Stimulated activated CD4-positive, alpha-beta T cell treated with anti-CD3 and anti-CD28 coated beads, TNF-alpha, amount 100 ng/mL, for 1 hour (primary cell): ENCODE results near the gene ZCCHC8.
A peak's percentile ranks its signal among the peaks of the same experiment; 100 is the strongest.

ENCODE experiments used
- DNase-seq, 3 donors: peaks; one replicate each; pipeline ENCODE4 v3.0.0-alpha.2; 2020; ENCODE audit warnings: low read depth in 3 of 3, low spot score in 1 of 3

The ZCCHC8 gene

DNA sequence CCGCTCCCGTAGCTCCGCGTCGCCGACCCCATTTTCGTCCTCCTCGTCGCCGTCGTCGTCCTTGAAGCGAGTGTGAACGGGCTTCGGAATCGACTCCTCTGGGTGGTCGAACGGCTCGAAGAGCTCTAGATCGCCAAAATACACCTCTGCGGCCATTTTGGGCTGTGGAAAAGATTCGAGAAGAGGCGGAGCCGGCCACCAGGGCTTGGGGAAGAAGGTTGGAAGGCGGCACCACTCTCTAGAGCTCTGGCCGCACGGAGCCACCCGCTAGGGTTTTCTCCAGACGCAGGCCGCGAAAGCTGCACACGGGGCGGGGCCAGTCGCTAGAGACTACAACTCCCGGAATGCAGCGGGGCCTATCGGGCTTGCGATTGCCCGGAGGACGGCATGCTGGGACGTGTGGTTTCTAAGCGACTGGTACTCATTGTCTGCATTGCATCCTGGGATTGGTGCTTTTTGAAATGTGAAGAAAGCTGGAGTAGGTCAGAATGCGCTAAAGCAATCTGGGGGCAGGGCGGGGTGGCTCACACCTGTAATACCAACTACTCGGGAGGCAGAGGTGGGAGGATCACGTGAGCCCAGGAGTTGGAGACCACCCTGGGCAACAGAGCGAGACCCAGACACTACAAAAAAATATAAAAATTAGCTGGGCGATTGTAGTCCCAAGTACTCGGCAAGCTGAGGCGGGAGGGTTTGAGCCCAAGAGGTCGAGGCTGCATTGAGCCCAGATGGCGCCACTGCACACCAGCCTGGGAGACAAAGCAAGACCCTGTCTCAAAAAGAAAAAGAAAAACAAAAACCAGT is at the start of gene ZCCHC8:
ZCCHC8 (minus strand) TSS at position 248 of the 804 bp plus-strand sequence; CDS start at position 156, 92 bp downstream.
- DNase-seq, result peak; percentile 89 to 92 (median 91)

DNA sequence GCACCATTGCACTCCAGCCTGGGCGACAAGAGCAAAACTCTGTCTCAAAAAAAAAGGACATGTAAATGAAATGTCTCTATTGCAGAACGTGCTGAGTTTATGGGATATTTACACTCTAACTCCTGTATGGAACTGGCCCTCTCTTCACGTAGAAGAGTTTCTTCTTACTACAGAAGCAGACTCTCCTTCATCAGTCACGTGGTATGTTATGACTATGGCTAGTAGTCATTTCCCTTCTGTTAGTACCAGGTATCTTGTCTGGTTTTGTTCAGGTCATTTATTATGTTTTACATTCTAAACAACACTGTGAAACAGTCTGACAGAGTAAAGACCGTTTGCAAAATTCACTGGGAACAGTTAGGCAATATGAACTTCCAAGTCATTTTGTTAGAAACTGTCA is 46.6 kb upstream of the ZCCHC8 start:
- DNase-seq, result no peak

DNA sequence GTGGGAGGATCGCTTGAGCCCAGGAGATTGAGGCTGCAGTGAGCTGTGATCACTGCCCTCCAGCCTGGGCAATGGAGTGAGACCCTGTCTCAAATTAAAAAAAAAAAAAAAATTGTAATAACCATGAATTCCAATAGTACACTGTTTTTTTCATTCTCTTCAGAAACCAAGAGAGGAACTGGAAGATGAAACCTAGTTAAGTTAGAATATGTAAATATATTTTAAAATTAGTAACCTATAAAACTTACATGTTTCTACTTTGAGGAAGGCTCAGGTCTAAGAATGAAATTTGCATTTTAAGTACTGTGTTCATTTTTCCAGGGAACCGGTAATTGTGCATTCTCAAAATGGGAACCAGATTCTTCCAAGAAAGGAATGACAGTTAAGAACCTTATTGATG is 45.1 kb upstream of the ZCCHC8 start:
- no peak for DNase-seq

DNA sequence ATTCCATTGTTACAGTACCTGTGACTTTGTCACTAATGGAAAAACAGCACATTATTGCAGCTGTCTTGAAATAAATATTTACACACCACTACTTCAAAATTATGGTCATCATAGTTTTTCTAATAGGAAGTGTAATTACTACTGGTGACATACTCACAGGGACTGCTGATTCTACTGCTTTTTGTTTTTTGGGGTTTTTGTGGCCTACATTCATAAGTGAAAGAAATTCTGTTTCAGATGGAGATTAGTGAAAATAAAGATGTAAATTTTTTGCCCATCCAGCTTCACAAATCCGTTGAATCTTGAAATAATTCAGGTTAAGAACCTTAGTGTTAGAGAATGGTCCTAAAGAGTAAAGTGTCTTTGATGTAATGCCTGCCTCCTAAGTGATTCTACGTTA is 43.8 kb upstream of the ZCCHC8 start:
- DNase-seq, result no peak

DNA sequence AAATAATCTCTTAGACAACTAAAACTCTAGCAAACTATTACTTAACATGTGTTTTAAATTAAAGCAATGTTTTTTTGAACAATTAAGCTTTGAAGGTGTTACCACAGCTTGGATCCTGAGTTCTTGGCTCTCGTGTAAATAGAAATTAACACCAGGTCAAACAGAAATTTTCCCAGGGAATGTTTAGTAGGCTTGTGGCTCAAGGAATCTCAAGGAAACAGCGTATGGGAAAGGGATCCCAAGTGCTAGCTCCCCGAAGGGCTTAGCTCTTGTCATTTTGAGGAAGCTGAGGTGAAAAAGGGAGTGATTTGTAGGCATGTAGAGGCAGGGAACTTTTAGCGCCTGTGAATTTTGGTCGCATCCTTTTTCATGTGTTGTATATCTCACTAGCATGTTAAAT is 37.8 kb upstream of the ZCCHC8 start:
- DNase-seq, result no peak

DNA sequence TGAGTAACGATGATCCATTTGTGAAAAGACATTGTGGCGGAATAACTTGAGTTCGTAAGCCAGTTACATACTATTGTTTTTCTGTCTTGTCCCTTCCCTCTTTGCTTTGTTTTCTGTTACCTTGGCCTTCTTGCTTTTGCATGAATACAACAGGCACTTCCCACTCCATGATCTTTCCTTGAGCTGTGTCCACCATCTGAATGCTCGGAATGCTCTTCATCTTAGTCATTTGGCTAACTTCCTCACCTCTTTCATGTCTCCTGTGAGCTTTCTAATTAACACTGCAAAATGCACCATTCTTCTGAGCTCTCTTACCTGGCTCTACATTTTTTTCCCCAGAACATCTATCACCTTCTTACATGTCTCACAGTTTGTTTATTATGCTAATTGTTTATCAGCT is 36.3 kb upstream of the ZCCHC8 start:
- DNase-seq, result no peak

DNA sequence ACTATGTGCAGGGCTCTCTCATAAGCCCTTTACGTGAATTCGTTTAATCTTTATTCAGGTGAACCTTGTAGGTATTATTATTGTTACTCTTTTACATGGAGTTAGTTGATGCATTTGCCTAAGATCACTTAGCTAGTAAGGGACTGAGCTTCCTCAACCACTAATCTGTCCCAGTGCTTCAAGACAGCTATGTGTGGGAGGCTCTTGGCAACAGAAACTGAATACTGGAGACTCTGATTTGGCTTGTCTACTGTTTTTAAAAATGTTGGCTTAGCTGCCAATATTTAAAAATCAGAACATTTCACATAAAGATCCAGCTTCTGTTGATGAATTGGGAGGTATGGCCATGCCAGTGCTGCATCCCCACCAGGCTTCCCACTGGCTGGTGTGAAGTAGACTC is 33.1 kb upstream of the ZCCHC8 start:
- no peak for DNase-seq

DNA sequence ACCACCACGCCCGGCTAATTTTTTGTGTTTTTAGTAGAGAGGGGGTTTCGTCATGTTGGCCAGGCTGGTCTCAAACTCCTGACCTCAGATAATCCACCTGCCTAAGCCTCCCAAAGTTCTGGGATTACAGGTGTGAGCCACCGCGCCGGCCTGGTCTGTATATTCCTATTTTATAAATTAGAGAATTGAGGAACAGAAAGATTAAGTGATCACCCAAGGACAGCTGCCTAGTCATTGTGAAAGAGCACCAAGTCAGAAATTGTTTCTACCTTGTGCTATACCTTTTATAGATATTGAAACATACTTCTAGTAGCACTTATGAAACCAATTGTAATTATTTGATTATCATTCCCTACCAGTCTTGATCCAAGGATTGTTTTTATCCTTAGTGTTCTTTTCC is 28.3 kb upstream of the ZCCHC8 start:
- DNase-seq, result no peak

DNA sequence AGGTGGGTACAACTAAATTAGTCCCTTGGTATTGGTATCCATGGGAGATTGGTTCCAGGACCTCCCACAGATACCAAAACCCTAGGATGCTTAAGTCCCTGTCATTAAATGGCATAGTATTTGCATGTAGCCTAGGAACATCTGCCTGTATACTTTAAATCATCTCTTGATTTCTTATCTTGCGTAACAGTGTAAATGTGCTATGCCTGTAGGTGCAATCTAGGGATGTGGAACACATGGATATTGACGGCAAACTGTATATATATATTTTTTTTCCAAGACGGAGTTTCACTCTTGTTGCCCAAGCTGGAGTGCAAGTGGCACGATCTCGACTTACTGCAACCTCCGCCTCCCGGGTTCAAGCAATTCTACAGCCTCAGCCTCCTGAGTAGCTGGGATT is 27.9 kb upstream of the ZCCHC8 start:
- DNase-seq, result no peak

DNA sequence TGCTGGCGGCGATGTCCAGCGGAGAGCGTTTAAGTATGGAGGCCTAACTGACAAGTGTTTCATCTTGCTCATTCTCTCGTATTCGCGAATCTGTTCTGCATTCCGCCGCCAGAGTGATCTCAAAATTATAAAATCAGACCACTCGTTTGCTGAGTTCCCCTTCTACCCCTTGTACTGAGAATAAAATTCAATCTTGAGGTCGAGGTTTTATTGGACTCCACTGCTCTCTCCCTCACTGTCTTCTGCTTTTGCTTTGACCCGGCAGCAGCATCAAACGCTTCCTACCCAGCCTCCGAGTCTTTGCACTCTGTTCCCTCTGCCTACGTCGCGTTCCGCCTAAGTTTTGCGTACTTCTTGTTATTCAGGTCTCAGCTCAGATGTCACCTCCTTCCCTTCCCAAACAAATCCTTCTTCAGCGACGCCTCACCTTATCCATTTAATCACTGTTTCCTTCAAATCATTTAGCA is 26.8 kb upstream of the ZCCHC8 start:
- no peak for DNase-seq

DNA sequence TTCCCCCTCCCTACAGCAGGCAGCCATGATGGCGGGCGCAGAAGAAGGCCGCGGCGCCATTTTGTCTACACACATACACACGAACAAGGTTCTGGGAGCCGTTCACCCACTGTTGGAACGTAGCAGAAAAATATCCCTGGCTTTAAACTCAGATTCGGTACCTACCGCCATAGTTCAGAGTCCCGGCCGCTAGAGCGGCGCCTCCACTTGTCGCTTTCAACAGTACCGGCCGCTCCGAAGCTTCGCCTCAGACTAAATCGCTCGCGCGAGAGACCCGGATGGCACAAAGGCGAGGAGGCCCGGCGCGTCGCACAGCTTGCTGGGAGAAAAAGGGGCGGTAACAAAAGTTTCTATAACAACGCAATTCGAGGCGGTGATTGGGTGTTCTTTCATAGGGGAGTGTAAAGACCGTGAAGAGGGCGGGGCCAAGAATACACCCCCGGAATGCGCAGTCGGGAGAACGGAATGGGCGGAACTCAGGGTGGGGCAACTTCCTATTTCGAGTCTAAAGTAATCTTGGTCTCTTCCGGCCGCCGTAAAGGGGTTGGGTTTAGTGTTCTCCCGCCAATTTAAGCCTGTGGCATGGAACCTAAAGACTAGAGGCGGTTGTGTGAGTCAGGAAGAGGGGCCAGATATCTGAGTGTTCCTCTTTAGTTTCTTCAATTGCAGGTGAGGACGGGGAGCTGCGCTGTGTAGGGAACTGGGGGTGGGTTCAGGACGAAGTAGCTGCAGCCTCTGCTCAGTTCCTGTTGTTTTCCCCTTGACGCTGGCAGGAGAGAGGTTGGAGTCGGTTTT is 26.1 kb upstream of the ZCCHC8 start, which contains the start of the genes KNTC1 and RSRC2:
KNTC1 (plus strand) TSS at position 567 of the 795 bp plus-strand sequence. CDS start 2,815 bp downstream, outside the sequence.
RSRC2 (minus strand) TSS at position 254 of the 795 bp plus-strand sequence; CDS start at position 171, 83 bp downstream.
- peak; percentile 82 to 97 (median 96) for DNase-seq

DNA sequence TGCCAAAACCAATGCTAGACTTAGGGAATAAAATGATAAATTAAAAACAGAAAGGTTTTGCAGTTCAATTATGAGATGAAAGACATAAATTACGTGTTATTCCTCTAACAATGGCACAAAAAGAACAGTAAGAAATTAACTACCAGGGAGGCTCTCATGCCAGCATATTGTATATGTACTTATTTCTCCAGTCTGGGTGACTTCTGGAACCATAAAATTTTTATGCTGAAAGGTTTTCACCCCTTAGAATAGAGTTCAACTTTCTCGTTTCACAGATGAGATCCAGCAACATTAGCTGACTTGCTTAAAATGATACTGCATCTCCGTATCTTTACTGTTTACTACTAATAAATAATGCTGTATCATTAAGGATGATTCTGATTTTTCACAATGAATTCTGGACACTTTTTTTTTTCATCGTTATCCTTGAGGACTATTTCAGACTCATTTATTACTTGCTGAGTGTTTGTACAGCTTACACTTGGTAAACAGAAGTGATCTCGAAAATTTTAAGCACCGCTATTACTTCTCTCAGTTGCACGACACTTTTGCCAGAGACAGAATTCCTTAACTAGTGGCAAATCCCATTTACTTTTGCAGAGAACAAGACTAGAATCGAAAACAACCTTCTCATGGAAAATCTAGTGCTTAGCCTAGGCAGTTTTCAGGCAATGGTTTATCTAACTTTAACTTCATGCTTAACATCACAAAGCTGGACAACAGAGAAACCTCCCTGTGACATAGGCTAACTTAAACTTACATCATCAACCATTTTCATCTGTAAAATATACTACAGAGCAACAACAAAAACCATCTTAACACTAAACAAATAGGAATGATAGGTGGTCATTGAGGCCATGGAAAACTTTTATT is 23.4 kb upstream of the ZCCHC8 start:
- DNase-seq, result no peak

DNA sequence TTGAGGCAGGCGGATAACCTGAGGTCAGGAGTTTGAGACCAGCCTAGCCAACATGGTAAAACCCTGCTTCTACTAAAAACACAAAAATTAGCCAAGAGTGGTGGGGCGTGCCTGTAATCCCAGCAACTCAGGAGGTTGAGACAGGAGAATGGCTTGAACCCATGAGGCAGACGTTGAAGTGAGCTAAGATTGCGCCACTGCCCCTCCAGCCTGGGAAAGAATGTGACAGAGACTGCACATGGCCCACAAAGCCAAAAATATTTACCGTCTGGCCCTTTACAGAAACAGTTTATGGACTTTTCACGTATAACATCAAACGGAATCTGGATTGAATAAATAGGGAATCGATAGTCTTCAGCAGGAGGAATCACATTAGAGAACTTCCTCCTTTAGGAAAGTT is 22.5 kb upstream of the ZCCHC8 start:
- DNase-seq, result no peak

DNA sequence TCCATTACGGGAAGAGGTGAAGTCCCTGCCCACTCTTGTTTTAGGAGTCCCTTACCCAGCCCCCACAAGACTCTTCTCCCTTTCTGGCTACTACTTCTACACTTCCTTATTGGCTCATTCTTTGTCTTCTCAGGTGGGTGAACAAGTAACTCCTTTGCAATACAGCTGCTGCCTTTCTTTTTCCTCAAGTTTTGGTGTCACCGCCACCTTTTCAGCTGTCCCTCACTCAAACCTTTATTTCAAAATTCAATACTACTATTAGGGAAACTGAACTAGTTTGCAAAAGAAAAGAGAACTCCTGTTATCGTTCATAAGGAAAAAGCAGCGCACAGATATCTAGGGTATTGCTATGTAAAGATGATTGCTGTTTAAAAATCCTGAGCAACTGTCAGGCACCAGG is 19.9 kb upstream of the ZCCHC8 start:
- no peak for DNase-seq

DNA sequence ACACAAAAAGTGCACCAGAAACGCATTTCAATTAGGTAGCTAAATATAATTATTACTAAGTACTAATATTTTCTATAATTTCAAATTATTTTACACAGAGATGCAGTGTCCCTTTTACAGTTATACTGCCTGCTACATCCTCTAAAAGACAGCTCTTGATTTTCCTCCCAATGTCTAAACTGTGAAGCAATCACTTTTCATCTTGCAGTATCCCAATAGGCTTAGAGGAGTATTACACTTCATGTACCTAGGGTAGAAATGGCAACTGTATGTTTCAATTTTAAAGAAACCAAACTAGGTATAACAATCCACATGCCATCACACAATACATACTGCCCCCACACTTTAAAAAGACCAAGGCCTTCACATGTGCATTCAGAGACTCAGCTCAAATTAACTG is 18.7 kb upstream of the ZCCHC8 start:
- no peak for DNase-seq

DNA sequence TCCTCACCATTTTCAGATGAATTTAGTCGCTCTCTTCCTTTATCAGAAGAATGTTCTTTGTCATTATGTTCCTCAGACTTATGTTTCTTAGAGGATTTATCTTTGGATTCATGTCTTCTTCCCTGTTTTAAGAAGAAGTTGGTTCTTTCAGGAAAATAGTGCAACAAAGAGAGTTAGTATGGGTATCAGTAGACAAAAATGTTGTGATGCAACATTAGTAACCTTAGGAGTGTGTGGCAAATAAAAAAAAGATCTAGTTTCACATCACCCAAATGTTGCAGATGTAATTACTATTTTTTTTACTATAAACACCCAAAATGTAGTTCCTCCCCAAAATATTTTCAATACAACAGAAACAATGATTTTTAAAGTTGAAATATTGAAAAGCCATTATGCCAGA is 18.2 kb upstream of the ZCCHC8 start:
- DNase-seq, result no peak

DNA sequence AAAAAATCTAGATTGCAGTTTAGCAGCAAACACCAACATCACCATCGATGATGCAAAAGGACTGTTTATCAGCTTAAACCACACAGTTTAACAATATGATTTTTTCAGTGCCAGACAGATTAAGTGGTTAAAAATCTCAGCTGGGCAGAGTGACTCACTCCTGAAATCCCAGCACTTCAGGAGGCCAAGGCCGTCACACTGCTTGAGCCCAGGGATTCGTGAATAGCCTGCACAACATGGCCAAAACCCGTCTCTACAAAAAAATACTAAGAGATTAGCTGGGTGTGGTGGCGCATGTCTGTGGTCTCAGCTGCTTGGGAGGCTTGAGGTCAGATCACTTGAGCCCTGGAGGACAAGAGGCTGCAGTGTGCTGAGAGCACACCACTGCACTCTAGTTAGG is 17.1 kb upstream of the ZCCHC8 start:
- DNase-seq, result no peak

DNA sequence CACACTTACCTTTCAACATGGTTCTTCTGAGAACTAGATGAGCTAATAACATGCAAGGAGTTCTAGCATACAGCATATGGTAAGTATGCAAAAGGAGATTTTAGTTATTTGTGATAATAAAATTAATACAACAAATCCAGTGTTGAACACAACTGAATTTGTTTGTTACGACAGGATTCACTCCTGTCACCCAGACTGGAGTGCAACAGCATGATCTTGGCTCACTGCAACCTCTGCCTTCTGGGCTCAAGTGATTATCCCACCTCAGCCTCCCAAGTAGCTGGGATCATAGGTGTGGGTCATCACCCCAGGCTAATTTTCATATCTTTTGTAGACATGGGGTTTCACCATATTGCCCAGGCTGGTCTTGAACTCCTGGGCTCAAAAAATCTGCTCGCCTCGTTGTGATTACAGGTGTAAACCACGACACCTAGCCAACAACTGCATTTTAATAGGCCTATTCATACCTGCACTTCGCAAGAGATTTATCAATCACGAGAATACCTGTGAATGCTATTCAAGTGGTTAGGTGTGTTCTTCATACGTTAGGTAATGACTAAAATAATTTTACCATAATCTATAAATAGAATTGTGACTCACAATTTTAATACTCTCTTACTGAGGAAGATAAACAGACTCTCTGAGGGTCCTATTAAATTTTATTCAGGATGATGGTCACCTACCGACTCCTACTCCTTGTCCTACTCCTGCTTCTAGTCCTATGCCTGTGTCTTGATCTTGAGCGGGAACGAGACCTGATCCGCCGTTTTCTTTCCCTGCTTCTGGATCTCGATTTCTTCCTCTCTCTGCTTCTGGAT is 16.0 kb upstream of the ZCCHC8 start:
- DNase-seq, result no peak

DNA sequence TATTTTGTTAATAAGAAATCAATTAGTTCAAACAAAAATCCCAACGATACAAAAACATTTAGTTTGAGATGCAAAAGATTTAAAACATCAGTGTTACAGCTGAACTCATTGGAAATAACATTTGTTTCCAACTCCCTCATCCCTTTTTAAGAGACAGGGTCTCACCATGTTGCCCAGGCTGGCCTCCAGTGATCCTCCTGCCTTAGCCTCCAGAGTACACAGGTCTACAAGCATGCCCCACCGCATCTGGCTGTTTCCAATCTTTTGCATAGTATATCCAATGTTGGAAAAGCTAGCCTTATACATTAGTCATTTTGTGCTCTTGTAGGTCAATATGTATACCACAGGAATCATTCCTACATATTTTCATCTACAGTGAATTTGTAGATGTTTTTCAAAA is 14.5 kb upstream of the ZCCHC8 start:
- DNase-seq, result no peak

DNA sequence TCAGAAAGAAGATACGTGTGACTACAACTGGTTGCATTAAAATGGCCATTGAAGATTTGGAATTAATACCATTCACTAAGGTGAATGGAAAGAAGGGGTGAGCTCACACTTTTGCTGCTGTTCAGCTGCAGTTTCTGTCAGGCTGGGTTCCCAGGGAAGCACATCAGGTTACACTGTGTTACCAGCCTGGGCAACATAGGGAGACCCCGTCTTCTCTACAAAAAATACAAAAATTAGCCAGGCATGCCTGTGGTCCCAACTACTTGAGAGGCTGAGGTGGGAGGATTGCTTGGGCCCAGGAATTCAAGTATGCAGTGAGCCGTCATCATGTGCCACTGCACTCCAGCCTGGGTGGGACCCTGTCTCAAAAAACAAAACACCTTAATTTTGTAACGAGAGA is 12.9 kb upstream of the ZCCHC8 start:
- DNase-seq, result no peak
